Right cardiac atrium (tissue), 5 donors: ENCODE measurements around the gene WDR86. TPM values are rescaled to one million over a fixed set of nuclear protein-coding genes. Genes with fewer than 3 reads are reported as not detected.
A peak's percentile ranks its signal among the peaks of the same experiment; 100 is the strongest.

Experiments
- ATAC-seq, 2 donors: fragments of 200-7000 bp; cut with Tn5 transposase; one replicate each; pipeline versions ENCODE4 v1.8.0 to v1.9.1; 2020; ENCODE audit warnings: moderate library complexity in 2 of 2, mild to moderate bottlenecking in 1 of 2
- DNase-seq, 3 donors: peaks; one replicate each; pipeline ENCODE4 v3.0.0-alpha.2; 2020
- H3K27ac ChIP-seq: one replicate; pipeline ENCODE4 v1.5.1; 2013; ENCODE audit warnings: mild to moderate bottlenecking, low read length, control low read depth, moderate library complexity
- H3K27me3 ChIP-seq: one replicate; pipeline ENCODE4 v1.6.1; 2013; ENCODE audit not compliant: control insufficient read depth, insufficient read depth
- H3K4me1 ChIP-seq: one replicate; pipeline ENCODE4 v1.6.1; 2013; ENCODE audit warnings: low read length; ENCODE audit not compliant: control insufficient read depth, insufficient read depth
- H3K4me3 ChIP-seq: one replicate; pipeline ENCODE4 v1.5.1; 2013; ENCODE audit warnings: low read length, control low read depth
- H3K9me3 ChIP-seq: one replicate; pipeline ENCODE4 v1.6.1; 2013; ENCODE audit warnings: low read length; ENCODE audit not compliant: control insufficient read depth
- WGBS: extraction: QIAGEN DNeasy Blood & Tissue Kit; methylation state at CpG from one replicate; pipeline ENCODE4 v1.1.7; 2013; 5-methylcytosine and 5-hydroxymethylcytosine counted together
- intact Hi-C, 4 donors: fragments of 100-400 bp; cut with DNase I; formaldehyde crosslinking; loops; one replicate each; pipeline versions ENCODE4 v1.11.0 to v1.14.0; 2022 to 2023
- polyA plus RNA-seq: library from polyadenylated mRNA; stranded (reverse); fragments of 200-250 nt; gene quantifications from one replicate; pipeline ENCODE4 v1.2.3, GENCODE V29; 2013
- total RNA-seq, 4 donors: library from RNA; stranded (reverse); fragmentation: NEBNext Ultra II Directional; extraction: Animal tissue kit (Norgen Biotek cat#: 25700); gene quantifications; one replicate each; pipeline ENCODE4 v1.2.1, GENCODE V29; 2021
- donor health status: healthy with polysubstance abuse.
- donor health status: DM: no; HTN: yes; CAD: no.
- donor health status: DM: no; HTN: no; CAD: no.
- donor health status: DM: no; HTN: yes; CAD: no; lungs with severe emphysema.
- donor health status: DM: yes; HTN: yes; CAD: no.

The WDR86 gene
- total and polyA plus RNA-seq, 5 donors = 0.17 to 0.47 (median 0.18) TPM

DNA sequence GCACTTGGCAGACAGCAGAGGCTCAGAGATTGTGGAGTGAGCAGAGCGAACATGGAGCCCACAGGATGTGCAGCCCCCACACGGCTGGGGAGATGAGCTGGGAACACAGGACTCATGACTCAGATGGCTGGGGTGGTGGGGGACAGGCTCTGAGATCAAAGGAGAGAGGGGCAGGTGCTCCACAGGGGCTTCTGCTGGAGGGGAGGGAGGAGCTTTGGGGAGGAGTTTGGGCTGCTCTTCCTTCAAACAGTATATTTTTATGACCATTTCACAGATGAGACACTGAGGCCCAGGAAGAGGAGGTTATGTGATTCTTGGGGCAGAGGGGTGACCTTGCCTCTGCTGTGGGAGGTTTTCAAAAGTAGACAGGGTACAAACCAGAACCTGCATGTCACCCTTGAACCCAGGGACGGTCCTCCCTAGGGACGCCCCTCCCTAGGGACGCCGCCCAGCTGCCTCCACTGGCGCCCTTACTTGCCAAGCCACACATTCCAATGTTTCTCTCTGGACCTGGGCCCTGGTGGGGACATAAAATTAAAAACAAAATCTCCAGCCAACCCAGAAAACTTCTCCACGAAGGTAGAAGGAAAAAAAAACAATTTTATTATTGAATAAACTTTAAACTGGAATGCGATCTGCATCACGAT lies 31.1 kb upstream of the WDR86 start:
- no peak for DNase-seq
- WGBS = 55% methylated on average over 10 of the region's 10 CpGs
- Histone ChIP-seq H3K27me3 (no peaks in the 10 kb centered on the region), H3K9me3 (no peaks in the 10 kb centered on the region), H3K4me1 (no peaks in the 10 kb centered on the region), H3K27ac (no peak overlapping the region), H3K4me3 (no peak overlapping the region)
- ATAC-seq = peak in 1 of 2 donors; percentile 4
- intact Hi-C loops = loop anchor here in 1 of 4 donors (10.0 kb wide), 1 partner anchor 66 kb away; no protein-coding TSS in a partner anchor

DNA sequence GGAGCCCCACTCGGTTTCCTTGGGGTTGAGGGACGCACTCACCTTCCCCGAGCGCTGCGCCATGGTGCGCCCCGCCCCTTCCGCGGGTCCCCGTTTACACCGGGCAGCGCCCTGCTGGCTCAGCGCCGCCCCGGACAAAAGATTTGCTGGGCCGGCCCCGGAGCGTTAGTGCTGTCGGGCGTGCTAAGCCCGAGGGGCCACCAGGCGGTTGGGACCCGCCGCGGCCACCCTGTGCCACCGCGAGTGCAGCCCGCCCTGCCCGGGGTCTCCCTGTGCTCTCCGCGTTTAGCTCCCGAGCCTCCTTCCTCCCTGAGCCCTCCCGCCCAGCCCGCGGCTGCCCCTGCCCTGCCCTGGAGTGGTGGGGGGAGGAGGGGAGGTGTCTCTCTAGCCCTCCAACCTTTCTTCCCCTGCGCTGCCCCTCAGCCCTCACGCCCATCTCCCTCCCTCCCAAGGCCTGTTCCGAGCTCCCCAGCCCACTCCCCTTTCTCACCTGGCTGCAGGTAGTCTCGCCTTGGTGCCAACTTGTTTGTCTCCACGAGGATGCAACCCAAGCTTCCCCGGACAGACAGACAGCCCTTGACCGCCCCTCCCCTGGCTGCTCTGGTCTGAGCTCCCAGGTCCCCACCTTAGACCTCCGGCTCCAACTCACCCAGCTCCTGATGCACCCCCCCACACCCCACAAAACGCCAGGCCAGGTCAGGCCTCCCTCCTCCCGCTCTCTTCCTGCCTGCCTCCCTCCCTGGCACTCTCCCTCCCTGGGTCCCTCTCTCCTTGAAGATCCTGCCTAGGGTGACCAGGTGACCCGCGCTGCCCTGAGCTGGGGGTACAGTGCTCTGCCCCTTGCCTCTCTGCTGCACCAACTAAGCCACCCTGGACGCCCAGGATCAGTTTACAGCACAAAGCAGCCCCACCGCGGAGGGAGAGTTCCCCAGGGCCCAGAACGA lies 30.3 kb upstream of the WDR86 start, which contains the start of gene CRYGN:
TSS of gene CRYGN (minus strand) at position 287 of the 944 bp plus-strand sequence. CDS start at position 63, 224 bp downstream.
- H3K4me3 ChIP-seq = peak within 1 kb of the TSS; percentile 13
- intact Hi-C loops = loop anchor here in 3 of 4 donors (5.0 to 10.0 kb wide), 3 partner anchors 55 to 65 kb away; no protein-coding TSS in a partner anchor
- no peak for DNase-seq
- ATAC-seq = peak in 1 of 2 donors; percentile 26
- H3K27ac ChIP-seq = no peak within 1 kb of the TSS
- H3K4me1 ChIP-seq = no peaks in the 10 kb centered on the region
- WGBS = 12% methylated on average over 51 of the region's 51 CpGs
- H3K27me3 ChIP-seq = no peaks in the 10 kb centered on the region
- no peaks in the 10 kb centered on the region for H3K9me3 ChIP-seq

DNA sequence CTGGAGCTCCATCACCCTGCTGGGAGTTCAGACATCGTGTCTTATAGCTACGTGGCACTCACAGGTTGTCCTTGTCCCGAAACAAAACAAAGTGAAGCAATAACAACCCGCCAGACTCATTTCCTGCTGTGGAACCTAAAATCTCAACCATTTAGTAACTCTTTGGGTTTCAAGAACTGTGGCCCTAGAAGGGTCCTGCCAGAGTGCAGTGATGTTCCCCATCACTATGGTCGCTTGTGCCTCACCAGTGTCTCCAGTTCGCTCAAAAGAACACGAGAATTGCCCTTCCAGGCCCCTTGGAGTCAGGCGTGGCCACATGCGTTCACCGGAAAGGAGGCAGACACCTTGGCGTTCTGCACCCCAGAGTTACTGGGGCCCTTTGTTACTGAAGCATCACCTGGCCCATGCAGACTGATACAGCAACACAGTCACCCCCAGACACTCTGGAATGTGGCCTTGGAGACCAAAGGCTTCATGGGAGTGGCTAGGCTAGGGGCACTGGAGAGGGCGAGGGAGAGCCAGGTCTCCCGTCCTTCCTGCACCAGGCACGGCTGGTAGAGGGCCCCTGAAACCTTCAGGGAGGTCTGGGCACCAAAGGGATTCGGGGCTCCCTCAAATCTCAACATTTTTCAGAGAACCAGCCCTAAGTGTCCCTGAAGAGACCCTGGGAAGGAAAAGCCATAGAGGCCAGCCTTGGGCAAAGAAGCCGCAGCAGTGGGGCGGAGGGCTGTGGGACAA lies 29.2 kb upstream of the WDR86 start:
- H3K4me1 ChIP-seq = no peaks in the 10 kb centered on the region
- intact Hi-C loops = loop anchor here in 2 of 4 donors (5.0 to 10.0 kb wide), 2 partner anchors 54 to 62 kb away; no protein-coding TSS in a partner anchor
- DNase-seq = no peak
- H3K27ac ChIP-seq = no peak overlapping the region
- H3K9me3 ChIP-seq = no peaks in the 10 kb centered on the region
- WGBS = 92% methylated on average over 17 of the region's 17 CpGs
- H3K4me3 ChIP-seq = no peak overlapping the region
- H3K27me3 ChIP-seq = no peaks in the 10 kb centered on the region
- ATAC-seq = no peak

DNA sequence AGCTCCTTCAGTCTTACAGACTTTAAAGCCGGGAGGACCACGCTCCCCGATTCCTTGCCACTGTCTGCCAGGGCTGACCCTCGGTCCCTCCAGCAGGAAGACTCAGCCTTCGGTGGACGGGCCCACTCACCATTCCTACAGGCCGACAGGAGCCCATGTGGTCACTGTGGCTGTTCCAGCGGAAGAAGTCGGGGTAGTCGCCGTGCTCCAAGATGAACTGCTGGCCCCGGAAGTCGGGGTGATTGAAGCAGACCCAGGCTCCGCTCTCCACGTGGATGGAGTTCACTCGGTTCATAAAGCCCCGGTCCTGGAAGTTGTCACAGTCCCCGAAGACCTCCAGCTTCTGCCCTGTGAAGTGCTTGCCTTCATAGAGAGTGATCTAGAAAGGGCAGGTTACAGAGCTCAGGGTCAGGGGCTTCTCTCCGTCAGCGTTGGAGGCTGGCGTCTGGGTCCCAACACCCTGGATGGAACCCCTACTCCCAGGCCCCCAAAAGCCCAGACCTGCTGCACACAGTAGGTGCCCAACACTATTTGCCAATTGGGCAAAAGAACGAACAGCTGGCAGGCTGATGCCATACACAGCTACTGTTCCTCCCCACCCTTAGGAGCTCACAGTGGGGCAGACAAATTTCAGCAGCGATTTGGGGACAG lies 28.2 kb upstream of the WDR86 start:
- no peaks in the 10 kb centered on the region for H3K27me3 ChIP-seq
- ATAC-seq (no peak), DNase-seq (no peak)
- no peaks in the 10 kb centered on the region for H3K4me1 ChIP-seq
- H3K4me3 ChIP-seq = no peak overlapping the region
- H3K9me3 ChIP-seq = no peaks in the 10 kb centered on the region
- no peak overlapping the region for H3K27ac ChIP-seq
- 92% methylated on average over 23 of the region's 23 CpGs for WGBS
- intact Hi-C loops = loop anchor here in 2 of 4 donors (5.0 to 10.0 kb wide), 2 partner anchors 53 to 61 kb away; no protein-coding TSS in a partner anchor

DNA sequence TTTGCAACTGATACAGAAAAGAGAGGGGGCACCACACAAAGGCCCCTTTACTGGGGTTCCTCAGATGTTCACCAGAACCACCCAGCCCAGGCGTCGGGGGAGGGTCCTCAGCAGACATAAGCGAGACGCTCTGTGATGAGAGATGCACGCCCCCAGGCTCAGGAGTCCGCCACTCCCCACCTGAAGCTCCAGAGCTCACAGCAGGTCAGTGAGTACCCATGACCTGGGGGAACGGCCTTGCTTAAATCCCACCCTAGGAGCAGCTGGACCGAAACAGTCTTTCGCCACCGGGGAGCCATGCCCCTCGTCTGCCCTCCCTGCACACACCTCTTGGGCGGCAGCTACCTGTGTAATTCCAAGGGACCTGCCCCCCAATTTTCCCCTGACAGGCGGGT lies 27.3 kb upstream of the WDR86 start:
- ATAC-seq = no peak
- Histone ChIP-seq H3K4me3 (no peak overlapping the region), H3K27ac (no peak overlapping the region), H3K27me3 (no peaks in the 10 kb centered on the region), H3K9me3 (no peaks in the 10 kb centered on the region), H3K4me1 (no peaks in the 10 kb centered on the region)
- DNase-seq = no peak
- WGBS = 88% methylated on average over 13 of the region's 13 CpGs
- intact Hi-C loops = loop anchor here in 2 of 4 donors (5.0 to 10.0 kb wide), 2 partner anchors 52 to 60 kb away; no protein-coding TSS in a partner anchor

DNA sequence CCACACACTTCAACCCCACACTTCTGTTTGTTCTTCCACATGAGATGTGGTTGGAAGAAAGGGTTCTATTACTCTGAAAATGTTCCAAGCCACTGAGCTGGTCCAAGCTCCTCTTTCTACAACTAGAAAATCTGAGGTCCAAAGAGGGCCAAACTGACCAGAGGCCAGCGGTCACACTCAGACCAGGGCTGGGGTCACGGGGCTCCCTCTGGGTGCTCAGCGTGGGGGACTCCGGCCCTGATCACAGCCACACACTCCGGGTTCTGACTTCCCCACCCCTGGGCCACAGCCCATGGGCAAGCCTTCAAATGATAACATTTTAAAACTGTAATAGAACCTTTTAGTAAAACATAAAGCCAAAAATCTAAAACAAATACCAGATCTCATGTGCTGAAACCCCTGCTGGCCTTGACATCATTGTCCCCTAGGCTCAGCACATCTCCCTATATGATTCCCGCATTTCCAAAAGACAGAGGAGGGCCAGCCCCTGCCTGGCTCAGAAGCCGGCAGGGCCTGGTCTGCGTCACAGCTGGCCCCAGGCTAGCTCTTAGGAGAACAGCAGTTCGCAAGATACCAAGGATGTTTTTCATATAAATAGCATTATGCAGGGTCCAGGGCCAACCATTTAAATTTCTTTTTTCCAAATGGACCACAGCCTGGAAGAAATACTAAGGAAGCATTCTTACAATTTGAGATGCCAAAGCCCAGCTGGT lies 26.8 kb upstream of the WDR86 start:
- WGBS = 55% methylated on average over 9 of the region's 9 CpGs
- no peaks in the 10 kb centered on the region for H3K27me3 ChIP-seq
- H3K9me3 ChIP-seq = no peaks in the 10 kb centered on the region
- no peak overlapping the region for H3K4me3 ChIP-seq
- H3K4me1 ChIP-seq = no peaks in the 10 kb centered on the region
- ATAC-seq = peak; percentile 67 to 82
- peak overlapping the region; percentile 31 for H3K27ac ChIP-seq
- intact Hi-C loops = loop anchor here in 2 of 4 donors (5.0 to 10.0 kb wide), 2 partner anchors 52 to 59 kb away; no protein-coding TSS in a partner anchor
- peak; percentile 79 to 89 (median 84) for DNase-seq

DNA sequence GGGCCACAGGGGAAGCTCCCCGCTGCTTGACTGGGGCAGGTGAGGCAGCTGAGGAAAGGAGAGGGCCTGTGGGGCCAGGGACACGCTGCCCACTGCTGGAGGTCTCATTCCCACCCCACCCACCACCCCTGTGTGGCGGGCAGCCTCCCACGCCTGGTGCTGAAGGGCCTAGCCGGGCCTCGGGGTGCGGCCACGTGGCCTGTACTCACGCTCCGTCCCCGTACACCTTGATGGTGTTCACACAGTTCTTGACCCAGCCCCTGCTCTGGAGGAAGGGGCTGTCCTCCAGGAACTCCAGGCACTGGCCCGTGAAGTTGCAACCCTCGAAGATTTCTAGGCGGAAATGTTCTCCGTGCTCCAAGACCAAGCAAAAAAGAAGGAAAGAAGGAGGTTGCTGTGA lies 26.1 kb upstream of the WDR86 start:
- Histone ChIP-seq H3K9me3 (no peaks in the 10 kb centered on the region), H3K27me3 (no peaks in the 10 kb centered on the region), H3K4me3 (no peak overlapping the region), H3K27ac (no peak overlapping the region), H3K4me1 (no peaks in the 10 kb centered on the region)
- no peak for DNase-seq
- WGBS = 86% methylated on average over 15 of the region's 15 CpGs
- ATAC-seq = no peak
- intact Hi-C loops = loop anchor here in 2 of 4 donors (5.0 to 10.0 kb wide), 2 partner anchors 51 to 59 kb away; no protein-coding TSS in a partner anchor

DNA sequence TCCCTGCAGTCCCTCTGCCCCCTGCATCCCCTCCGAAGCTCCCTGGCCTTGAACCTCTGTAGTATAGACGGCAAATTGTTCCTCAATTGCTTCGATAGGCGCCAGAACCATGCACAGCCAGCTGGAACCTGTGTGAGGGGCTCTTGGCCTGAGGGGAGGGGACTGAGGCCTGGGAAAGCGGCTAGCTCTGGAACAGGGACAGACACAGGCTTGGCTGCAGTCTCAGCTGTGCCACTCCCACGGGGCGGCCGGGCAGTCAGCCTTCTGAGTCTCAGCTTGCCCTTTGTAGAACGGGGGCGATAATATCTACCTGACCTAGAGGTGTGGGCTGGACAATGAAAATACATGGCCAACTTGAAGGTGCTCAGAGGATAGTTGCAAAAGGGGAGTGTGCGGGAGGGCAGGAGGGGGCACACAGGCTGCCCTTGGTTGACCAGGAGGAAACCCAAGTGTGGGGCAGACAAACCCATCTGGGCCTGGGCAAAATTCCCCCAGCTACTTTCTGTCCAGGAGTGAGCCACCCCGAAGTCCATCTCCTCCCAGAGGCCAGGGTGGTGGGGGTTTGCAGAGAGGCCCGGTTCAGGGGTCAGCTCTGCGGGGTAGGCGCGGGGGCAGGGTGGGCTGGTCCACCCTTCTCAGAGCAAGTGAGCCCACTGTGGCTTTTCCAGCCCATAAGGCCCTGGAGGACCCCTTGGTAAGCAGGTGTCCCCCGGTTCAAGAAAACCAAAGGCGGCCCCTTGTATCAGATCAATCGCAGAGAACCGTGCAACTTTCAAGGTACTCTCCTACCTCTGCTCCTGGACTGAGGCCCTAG lies 25.5 kb upstream of the WDR86 start:
- no peak overlapping the region for H3K27ac ChIP-seq
- WGBS = 85% methylated on average over 20 of the region's 20 CpGs
- ATAC-seq = no peak
- H3K9me3 ChIP-seq = no peaks in the 10 kb centered on the region
- H3K27me3 ChIP-seq = no peaks in the 10 kb centered on the region
- intact Hi-C loops = loop anchor here in 2 of 4 donors (5.0 to 10.0 kb wide), 2 partner anchors 51 to 58 kb away; no protein-coding TSS in a partner anchor
- no peaks in the 10 kb centered on the region for H3K4me1 ChIP-seq
- no peak overlapping the region for H3K4me3 ChIP-seq
- no peak for DNase-seq

DNA sequence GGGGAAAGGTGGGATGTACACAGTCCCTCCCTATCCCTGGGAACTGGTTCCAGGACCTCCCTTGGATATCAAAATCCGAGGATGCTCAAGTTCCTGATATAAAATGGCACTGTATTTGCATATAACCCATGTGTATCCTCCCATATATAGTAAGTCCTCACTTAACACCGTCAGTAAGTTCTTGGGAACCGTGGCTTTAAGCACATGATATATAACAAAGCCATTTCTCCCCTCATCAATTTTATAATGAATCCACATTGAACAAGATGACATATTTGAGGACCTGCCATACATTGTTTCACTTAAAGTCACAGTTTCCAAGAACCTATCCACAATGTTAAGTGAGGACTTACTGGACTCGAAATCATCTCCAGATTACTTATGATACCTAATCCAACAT lies 24.7 kb upstream of the WDR86 start:
- DNase-seq (no peak), ATAC-seq (no peak)
- Histone ChIP-seq H3K4me3 (no peak overlapping the region), H3K9me3 (no peaks in the 10 kb centered on the region), H3K4me1 (no peaks in the 10 kb centered on the region), H3K27me3 (no peaks in the 10 kb centered on the region), H3K27ac (no peak overlapping the region)
- intact Hi-C loops = loop anchor here in 2 of 4 donors (5.0 to 10.0 kb wide), 2 partner anchors 50 to 52 kb away; no protein-coding TSS in a partner anchor
- WGBS = 90% methylated on average over 4 of the region's 4 CpGs
